Measurements from ENCODE around the gene CELF2. TPM values are rescaled to one million over a fixed set of nuclear protein-coding genes. Genes with fewer than 3 reads are reported as not detected.

CELF2 gene
- total RNA-seq, 1 donor from 2014 or later: 89.2 TPM

GRCh38 chr10:11193001-11193551 is 175.4 kb downstream of the CELF2 start:
- Mint-ChIP-seq H3K27ac (peak overlapping the region; percentile 69), H3K27me3 (no peaks in the 10 kb centered on the region), H3K36me3 (ENCODE audit: low read depth) (peaks cover 70% of the 10 kb centered on the region), H3K4me3 (no peak overlapping the region), H3K4me1 (peaks cover 93% of the 10 kb centered on the region), H3K9me3 (peaks cover 2% of the 10 kb centered on the region)
- TF ChIP-seq CTCF (IDR thresholded peaks at IDR 0.05): no peak
- ATAC-seq (ENCODE audit: low read depth) (no peak), DNase-seq (no peak)
- intact Hi-C loops (cut with micrococcal nuclease): no loop called here
- ChIA-PET POLR2A (no interaction called here), CTCF (interaction anchor here (1.1 kb wide), 1 partner anchor 34 kb away, joined by 3 read pairs; no protein-coding TSS in a partner anchor)

DNA sequence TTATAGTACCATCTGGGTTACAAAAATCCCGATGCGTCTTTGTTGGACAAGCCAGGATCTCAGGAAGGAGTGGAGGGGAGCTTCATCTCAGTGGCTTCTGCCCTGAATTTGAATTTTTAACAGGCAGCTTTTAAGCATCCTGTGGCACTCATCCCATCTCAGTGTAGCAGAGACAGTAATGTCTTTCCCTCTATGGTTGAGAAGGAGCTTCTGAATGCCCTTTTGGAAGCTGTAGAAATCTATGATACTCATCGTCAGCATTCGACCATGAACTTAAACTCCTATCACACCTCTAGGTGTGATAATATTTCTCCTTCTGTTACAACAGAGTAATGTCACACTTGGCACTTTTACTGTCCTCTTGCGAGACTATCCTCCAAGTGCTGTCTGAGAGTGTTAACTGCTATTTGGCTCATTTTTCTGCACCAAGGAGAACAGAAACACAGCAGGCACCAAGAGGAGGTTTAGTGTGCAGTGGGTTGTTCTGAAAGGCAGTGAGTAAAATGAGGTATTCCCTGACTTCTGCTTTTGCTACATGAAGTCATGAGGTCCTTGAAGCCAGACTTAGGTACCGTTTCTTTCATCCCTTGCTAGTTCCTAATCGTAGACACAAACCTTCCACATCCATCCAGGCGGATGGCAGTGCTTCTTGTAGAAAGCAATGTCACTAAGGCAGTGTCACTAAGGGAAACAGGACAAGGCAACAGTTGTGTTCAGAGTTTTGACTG is 177.4 kb downstream of the CELF2 start:
- ATAC-seq (ENCODE audit: low read depth) (peak; percentile 50), DNase-seq (no peak)
- Mint-ChIP-seq H3K9me3 (no peaks in the 10 kb centered on the region), H3K27ac (peak overlapping the region; percentile 94), H3K4me3 (peak overlapping the region; percentile 29), H3K4me1 (peaks cover 96% of the 10 kb centered on the region), H3K27me3 (no peaks in the 10 kb centered on the region), H3K36me3 (ENCODE audit: low read depth) (peaks cover 62% of the 10 kb centered on the region)
- ChIA-PET CTCF (interaction anchor here (1.0 kb wide), 1 partner anchor 47 kb away, joined by 4 read pairs; no protein-coding TSS in a partner anchor), POLR2A (interaction anchor here (1.1 to 1.7 kb wide), 4 partner anchors 16 to 47 kb away, joined by 4 to 8 read pairs (median 6); no protein-coding TSS in a partner anchor)
- intact Hi-C loops (cut with micrococcal nuclease): loop anchor here (1.0 kb wide), 1 partner anchor 11 kb away; no protein-coding TSS in a partner anchor
- TF ChIP-seq CTCF (IDR thresholded peaks at IDR 0.05): no peak

- ATAC-seq (ENCODE audit: low read depth) (no peak), DNase-seq (no peak)
- Mint-ChIP-seq H3K4me3 (peak overlapping the region; percentile 81), H3K4me1 (peaks cover 97% of the 10 kb centered on the region), H3K27ac (peak overlapping the region; percentile 94), H3K36me3 (ENCODE audit: low read depth) (peaks cover 65% of the 10 kb centered on the region), H3K9me3 (no peaks in the 10 kb centered on the region), H3K27me3 (no peaks in the 10 kb centered on the region)
- ChIA-PET POLR2A (interaction anchor here (1.1 to 4.1 kb wide), 5 partner anchors 17 to 47 kb away, joined by 4 to 25 read pairs (median 8); no protein-coding TSS in a partner anchor), CTCF (interaction anchor here (0.9 kb wide), 1 partner anchor 47 kb away, joined by 3 read pairs; no protein-coding TSS in a partner anchor)
- TF ChIP-seq CTCF (IDR thresholded peaks at IDR 0.05): no peak
- intact Hi-C loops (cut with micrococcal nuclease): loop anchor here (1.0 to 2.0 kb wide), 2 partner anchors 11 to 51 kb away; no protein-coding TSS in a partner anchor
Measured at GRCh38 chr10:11195623-11196022, 178.0 kb downstream of the CELF2 start.

DNA sequence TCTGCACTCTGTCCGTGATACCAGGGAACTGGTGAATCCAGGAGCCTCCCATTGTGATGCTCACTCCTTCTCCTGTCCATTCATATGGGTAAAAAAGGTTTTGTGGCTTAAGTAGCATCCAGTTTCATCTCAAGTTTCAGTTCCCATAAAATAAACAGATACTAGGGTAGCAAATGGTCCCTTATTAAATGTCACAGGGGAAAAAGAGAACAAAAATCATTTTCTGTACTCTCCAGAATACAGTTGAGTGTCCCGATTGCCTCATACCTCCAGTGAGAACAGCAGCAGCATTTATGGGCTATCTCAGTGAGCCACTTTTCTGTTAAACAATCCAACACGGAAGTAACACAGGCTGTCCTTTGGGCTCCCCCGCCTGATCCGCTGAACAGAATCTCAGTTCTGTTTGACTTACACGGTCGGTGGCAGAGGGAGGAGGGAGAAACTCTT is 179.6 kb downstream of the CELF2 start:
- no peak for TF ChIP-seq CTCF (IDR thresholded peaks at IDR 0.05)
- Mint-ChIP-seq H3K27ac (peak overlapping the region; percentile 94), H3K9me3 (no peaks in the 10 kb centered on the region), H3K4me3 (peak overlapping the region; percentile 81), H3K27me3 (no peaks in the 10 kb centered on the region), H3K4me1 (peaks cover 97% of the 10 kb centered on the region), H3K36me3 (ENCODE audit: low read depth) (peaks cover 66% of the 10 kb centered on the region)
- CTCF ChIA-PET: interaction anchor here (2.9 kb wide), 1 partner anchor 30 kb away, joined by 9 read pairs; no protein-coding TSS in a partner anchor
- ATAC-seq (ENCODE audit: low read depth) (peak; percentile 82), DNase-seq (no peak)
- intact Hi-C loops (cut with micrococcal nuclease): loop anchor here (1.0 to 2.0 kb wide), 6 partner anchors 12 to 52 kb away; no protein-coding TSS in a partner anchor
- POLR2A ChIA-PET: interaction anchor here (0.8 to 4.1 kb wide), 9 partner anchors 11 to 45 kb away, joined by 3 to 25 read pairs (median 5); no protein-coding TSS in a partner anchor
